K562 (cell line): Measurements from ENCODE around the gene ATG10. TPM values are rescaled to one million over a fixed set of nuclear protein-coding genes. Genes with fewer than 3 reads are reported as not detected.

Experiments used
- FOXJ2 ChIP-seq: fragments of 200-800 bp; sonication (Bioruptor generic); IDR thresholded peaks from 2 replicates; pipeline ENCODE4 v1.6.1; 2016; ENCODE audit warnings: missing genetic modification characterization, missing compliant biosample characterization
- KLF10 ChIP-seq: fragments of 250-450 bp; sonication (Bioruptor Pico); IDR thresholded peaks from 2 replicates; pipeline ENCODE4 v1.6.1; 2021; ENCODE audit warnings: matching md5 sums
- MBD1 ChIP-seq: fragments of 250-450 bp; sonication (Bioruptor Pico); IDR thresholded peaks from 2 replicates; pipeline ENCODE4 v1.8.0; 2022; ENCODE audit warnings: inconsistent platforms
- MYNN ChIP-seq, 2 experiments: sonication (generic); formaldehyde crosslinking in 1 of 2; IDR thresholded peaks; 2 replicates each; pipeline versions ENCODE4 v1.5.0 to v1.6.1; 2016 to 2020; ENCODE audit warnings: antibody characterized with exemption in 1 of 2, missing genetic modification reagents in 1 of 2
- POLR2AphosphoS2 ChIP-seq: IDR thresholded peaks from 2 replicates; pipeline ENCODE4 v1.6.1; 2012; ENCODE audit warnings: low read length, improper control_type of control experiment
- RFX7 ChIP-seq: fragments of 250-450 bp; sonication (Bioruptor Pico); IDR thresholded peaks from 2 replicates; pipeline ENCODE4 v1.5.1; 2021; ENCODE audit warnings: mild to moderate bottlenecking
- THAP12 ChIP-seq: fragments of 250-450 bp; sonication (Bioruptor Pico); IDR thresholded peaks from 2 replicates; pipeline ENCODE4 v1.9.0; 2021; ENCODE audit warnings: mild to moderate bottlenecking, inconsistent platforms
- polyA plus RNA-seq, 8 experiments: library from polyadenylated mRNA; depleted of rRNA in 4 of 8; stranded (reverse) in 5 of 8; unstranded in 3 of 8; fragments of >200 nt; fragmentation: Nextera tagmentation in 2 of 8; fragmentation: Illumina TruSeq in 1 of 8; extraction: Ambion mirVana in 2 of 8; extraction: Trizol in 1 of 8; gene quantifications; 2 replicates each; pipeline versions ENCODE4 v1.2.1 to v1.2.3, GENCODE V29; 2011 to 2014; ENCODE audit warnings: inconsistent platforms in 1 of 8, missing spikeins in 1 of 8
- total RNA-seq, 7 experiments: library from RNA; depleted of rRNA in 6 of 7; stranded (reverse); fragments of >200 nt in 6 of 7; fragmentation: Illumina TruSeq in 2 of 7; extraction: Trizol in 2 of 7; gene quantifications; 2 replicates each; pipeline versions ENCODE4 v1.2.1 to v1.2.3, GENCODE V29; 2011 to 2021; ENCODE audit warnings: low replicate concordance in 1 of 7
- TF ChIP-seq, protein P1 (sequence below), 2 experiments: IDR thresholded peaks in 1 of 2; conservative IDR thresholded peaks in 1 of 2; 2 replicates each; pipeline ENCODE4 v1.6.1; 2016; ENCODE audit warnings: low read depth in 2 of 2, mild to moderate bottlenecking in 1 of 2, missing compliant biosample characterization in 1 of 2, missing genetic modification characterization in 1 of 2, moderate library complexity in 1 of 2
- TF ChIP-seq, protein P2 (sequence below): IDR thresholded peaks from 3 replicates; pipeline ENCODE4 v1.6.1; 2011; ENCODE audit warnings: borderline replicate concordance, mild to moderate bottlenecking, moderate library complexity; ENCODE audit not compliant: insufficient read length; ENCODE audit errors: extremely low read depth

Gene ATG10
- total and polyA plus RNA-seq, 9 of the 15 experiments (the other 6 are each of a cell fraction or from before 2014, with no cell fraction given): 7.0 to 18.8 (median 14.6) TPM

GRCh38 chr5:82274343-82275211, 302.8 kb downstream of the ATG10 start (continued):
- TF ChIP-seq, protein P1, sequence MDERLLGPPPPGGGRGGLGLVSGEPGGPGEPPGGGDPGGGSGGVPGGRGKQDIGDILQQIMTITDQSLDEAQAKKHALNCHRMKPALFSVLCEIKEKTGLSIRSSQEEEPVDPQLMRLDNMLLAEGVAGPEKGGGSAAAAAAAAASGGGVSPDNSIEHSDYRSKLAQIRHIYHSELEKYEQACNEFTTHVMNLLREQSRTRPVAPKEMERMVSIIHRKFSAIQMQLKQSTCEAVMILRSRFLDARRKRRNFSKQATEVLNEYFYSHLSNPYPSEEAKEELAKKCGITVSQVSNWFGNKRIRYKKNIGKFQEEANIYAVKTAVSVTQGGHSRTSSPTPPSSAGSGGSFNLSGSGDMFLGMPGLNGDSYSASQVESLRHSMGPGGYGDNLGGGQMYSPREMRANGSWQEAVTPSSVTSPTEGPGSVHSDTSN (CRISPR knock-in tag; IDR thresholded peaks at IDR 0.05; ENCODE audit: low read depth): no peak
- TF ChIP-seq, protein P1 (tag; conservative IDR thresholded peaks at IDR 0.05; ENCODE audit: low read depth): no peak
- no peak for TF ChIP-seq MBD1
- TF ChIP-seq THAP12 (CRISPR knock-in tag): peak; percentile 16; the same call in 1 of the 2 replicates
- TF ChIP-seq KLF10: peak; percentile 79; the same call in 1 of the 2 replicates
- peak; percentile 43; the same call in 1 of the 2 replicates for TF ChIP-seq RFX7 (CRISPR knock-in tag)
- TF ChIP-seq POLR2AphosphoS2: peak; percentile 28
- TF ChIP-seq MYNN (IDR thresholded peaks at IDR 0.05): peak; percentile 36; the same call in 1 of the 2 replicates
- no peak for TF ChIP-seq MYNN (CRISPR knock-in tag; IDR thresholded peaks at IDR 0.05)
- no peak for TF ChIP-seq FOXJ2 (tag)
- TF ChIP-seq, protein P2, sequence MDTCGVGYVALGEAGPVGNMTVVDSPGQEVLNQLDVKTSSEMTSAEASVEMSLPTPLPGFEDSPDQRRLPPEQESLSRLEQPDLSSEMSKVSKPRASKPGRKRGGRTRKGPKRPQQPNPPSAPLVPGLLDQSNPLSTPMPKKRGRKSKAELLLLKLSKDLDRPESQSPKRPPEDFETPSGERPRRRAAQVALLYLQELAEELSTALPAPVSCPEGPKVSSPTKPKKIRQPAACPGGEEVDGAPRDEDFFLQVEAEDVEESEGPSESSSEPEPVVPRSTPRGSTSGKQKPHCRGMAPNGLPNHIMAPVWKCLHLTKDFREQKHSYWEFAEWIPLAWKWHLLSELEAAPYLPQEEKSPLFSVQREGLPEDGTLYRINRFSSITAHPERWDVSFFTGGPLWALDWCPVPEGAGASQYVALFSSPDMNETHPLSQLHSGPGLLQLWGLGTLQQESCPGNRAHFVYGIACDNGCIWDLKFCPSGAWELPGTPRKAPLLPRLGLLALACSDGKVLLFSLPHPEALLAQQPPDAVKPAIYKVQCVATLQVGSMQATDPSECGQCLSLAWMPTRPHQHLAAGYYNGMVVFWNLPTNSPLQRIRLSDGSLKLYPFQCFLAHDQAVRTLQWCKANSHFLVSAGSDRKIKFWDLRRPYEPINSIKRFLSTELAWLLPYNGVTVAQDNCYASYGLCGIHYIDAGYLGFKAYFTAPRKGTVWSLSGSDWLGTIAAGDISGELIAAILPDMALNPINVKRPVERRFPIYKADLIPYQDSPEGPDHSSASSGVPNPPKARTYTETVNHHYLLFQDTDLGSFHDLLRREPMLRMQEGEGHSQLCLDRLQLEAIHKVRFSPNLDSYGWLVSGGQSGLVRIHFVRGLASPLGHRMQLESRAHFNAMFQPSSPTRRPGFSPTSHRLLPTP: no peak
